ENCODE results near the gene PCNX3. TPM values are rescaled to one million over a fixed set of nuclear protein-coding genes. Genes with fewer than 3 reads are reported as not detected.
A peak's percentile ranks its signal among the peaks of the same experiment; 100 is the strongest.

Gene PCNX3
- total RNA-seq, 1 experiment from 2014 or later: 50.4 TPM

DNA sequence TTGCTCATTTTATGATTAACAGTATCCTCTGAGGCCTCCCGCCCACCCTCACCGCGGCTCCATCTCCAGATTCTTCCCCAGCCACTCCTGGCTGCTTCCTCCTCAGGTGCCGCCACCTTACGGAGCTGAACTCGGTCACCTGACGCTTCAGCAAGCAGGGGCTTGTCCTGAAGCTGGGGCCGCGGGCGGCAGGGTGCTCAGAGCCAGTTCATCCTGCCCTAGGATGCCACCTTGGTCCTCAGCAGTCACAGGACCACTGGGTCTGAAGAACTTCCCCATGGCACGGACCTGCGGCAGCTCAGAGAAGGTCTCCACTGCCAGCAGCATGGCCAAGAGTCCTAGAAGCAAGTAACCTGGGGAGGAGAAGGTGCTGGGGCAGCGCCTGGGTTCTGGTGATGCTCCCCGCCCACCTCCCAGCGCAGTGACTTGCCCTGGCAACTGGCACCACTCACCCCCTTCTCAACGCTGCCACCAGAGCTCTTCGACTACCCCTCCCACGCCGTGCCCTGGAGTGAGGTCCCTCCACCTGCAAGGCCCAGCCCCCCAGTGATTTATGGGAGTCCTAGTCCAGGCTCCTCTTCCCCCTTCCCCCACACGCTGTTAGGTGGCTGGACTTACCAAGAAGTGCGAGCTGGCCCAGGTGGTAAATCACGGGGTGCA is 22.6 kb upstream of the PCNX3 start:
- intact Hi-C loops (cut with micrococcal nuclease): no loop called here
- H2AFZ ChIP-seq (ENCODE audit: low read depth, low read length, poor library complexity, severe bottlenecking): no peak overlapping the region
- H3K9ac ChIP-seq (ENCODE audit: low read length): no peak overlapping the region
- H3K4me1 ChIP-seq (ENCODE audit: control insufficient read depth in 1 of 2, insufficient read depth in 2 of 2, low read length in 2 of 2): peaks cover 20 to 28% of the 10 kb centered on the region in 2 experiments
- ChIA-PET POLR2A (no interaction called here), RAD21 (ENCODE audit: low non-redundant PET in 1 of 2, low total read pairs in 2 of 2, uncharacterized antibody in 2 of 2, unreplicated experiment in 2 of 2) (no interaction called here), CTCF (interaction anchor here (1.1 to 3.5 kb wide), 11 partner anchors 8 to 52 kb away, joined by 3 to 28 read pairs (median 10); partner anchors contain the start of genes EHBP1L1, FAM89B and PCNX3)
- H4K20me1 ChIP-seq (ENCODE audit: insufficient read depth): no peaks in the 10 kb centered on the region
- no TSS peak for BruUV-seq (replicated peaks)
- ATAC-seq (no peak), DNase-seq (ENCODE audit: low read depth, low spot score) (no peak)
- no peaks in the 10 kb centered on the region for H3K27me3 ChIP-seq (ENCODE audit: insufficient read depth, low read length)
- peak overlapping the region; percentile 26; the same call in 1 of the 2 replicates for H3K27ac ChIP-seq (ENCODE audit: low read depth, low read length)
- H3K36me3 ChIP-seq (ENCODE audit: control insufficient read depth in 1 of 2, insufficient read depth in 2 of 2, low read length in 2 of 2): peaks cover 0 to under 1% of the 10 kb centered on the region in 2 experiments; a peak in 1 of 4 replicates
- no peak overlapping the region for H3K4me2 ChIP-seq (ENCODE audit: low read length)
- H3K9me3 ChIP-seq (ENCODE audit: control insufficient read depth in 1 of 2, insufficient read depth in 1 of 2, low read depth in 1 of 2, low read length in 2 of 2): no peaks in the 10 kb centered on the region
- H3K9me2 ChIP-seq (ENCODE audit: insufficient read depth): no peaks in the 10 kb centered on the region
- TF ChIP-seq EGR1 (IDR thresholded peaks at IDR 0.05; ENCODE audit: low read depth) (no peak), FOSL1 (IDR thresholded peaks at IDR 0.05; ENCODE audit: low read depth) (no peak)
- H3K4me3 ChIP-seq (replicated peaks in 1 of 2; ENCODE audit: low read depth in 1 of 2, low read length in 2 of 2): no peak overlapping the region
- H3K79me2 ChIP-seq (ENCODE audit: insufficient read depth, low read length): no peaks in the 10 kb centered on the region

DNA sequence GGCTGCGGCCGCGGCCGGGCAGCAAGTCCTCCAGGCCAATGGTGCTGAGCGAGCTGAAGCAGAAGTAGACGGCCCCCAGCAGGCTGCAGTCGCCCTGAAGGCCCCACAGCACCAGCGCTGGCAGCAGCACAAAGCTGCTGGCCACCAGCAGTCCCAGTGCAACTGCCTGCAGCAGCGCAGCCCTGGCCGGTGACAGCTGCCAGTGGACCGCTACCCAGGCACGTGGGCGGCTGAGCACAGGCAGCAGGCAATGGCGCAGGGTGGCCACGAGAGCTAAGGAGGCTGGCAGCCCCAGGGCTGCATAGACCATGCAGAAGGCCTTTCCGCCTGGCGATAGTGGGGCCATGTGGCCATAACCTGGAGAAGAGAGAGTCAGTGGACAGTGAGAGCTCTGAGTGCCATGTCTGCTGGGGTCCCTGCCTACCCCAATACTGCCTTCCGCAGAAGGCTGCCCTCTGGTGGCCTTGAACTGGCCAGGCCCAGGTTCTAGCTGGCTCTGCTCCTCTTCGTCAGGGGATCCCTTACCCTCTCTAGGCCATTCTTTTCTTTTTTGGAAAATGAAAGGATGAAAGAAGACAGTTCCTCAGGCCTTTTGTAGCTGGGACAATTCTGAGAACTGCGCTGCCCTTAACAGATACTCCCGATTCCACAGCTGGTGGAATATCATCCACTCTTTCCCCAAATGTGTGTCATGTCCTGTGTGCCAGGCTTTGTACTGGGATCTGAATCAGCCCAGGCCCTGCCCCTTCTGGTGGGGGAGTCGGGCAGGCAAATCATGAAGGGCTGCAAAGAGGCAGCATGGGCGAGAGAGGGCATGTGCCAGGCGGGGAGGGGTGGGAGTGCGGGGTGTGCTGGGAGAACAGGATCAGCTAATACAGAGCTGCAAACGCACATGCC is 21.8 kb upstream of the PCNX3 start:
- BruUV-seq (replicated peaks): no TSS peak
- ChIA-PET RAD21 (ENCODE audit: low non-redundant PET in 1 of 2, low total read pairs in 2 of 2, uncharacterized antibody in 2 of 2, unreplicated experiment in 2 of 2) (interaction anchor here (0.7 to 1.0 kb wide), 2 partner anchors 53 kb away, joined by 3 to 5 read pairs; no protein-coding TSS in a partner anchor), POLR2A (interaction anchor here (0.8 to 1.7 kb wide), 4 partner anchors 19 to 58 kb away, joined by 3 to 5 read pairs (median 4); partner anchors contain the start of gene PCNX3), CTCF (interaction anchor here (0.6 to 3.5 kb wide), 15 partner anchors 8 to 69 kb away, joined by 3 to 28 read pairs (median 5); partner anchors contain the start of genes EHBP1L1, FAM89B, PCNX3 and RELA)
- Histone ChIP-seq H3K4me3 (replicated peaks in 1 of 2; ENCODE audit: low read depth in 1 of 2, low read length in 2 of 2) (no peak overlapping the region), H3K9ac (ENCODE audit: low read length) (no peak overlapping the region), H3K4me1 (ENCODE audit: control insufficient read depth in 1 of 2, insufficient read depth in 2 of 2, low read length in 2 of 2) (peaks cover 12 to 20% of the 10 kb centered on the region in 2 experiments), H2AFZ (ENCODE audit: low read depth, low read length, poor library complexity, severe bottlenecking) (no peak overlapping the region), H4K20me1 (ENCODE audit: insufficient read depth) (no peaks in the 10 kb centered on the region), H3K27ac (ENCODE audit: low read depth, low read length) (peak overlapping the region; percentile 26; the same call in 1 of the 2 replicates), H3K79me2 (ENCODE audit: insufficient read depth, low read length) (no peaks in the 10 kb centered on the region), H3K36me3 (ENCODE audit: control insufficient read depth in 1 of 2, insufficient read depth in 2 of 2, low read length in 2 of 2) (peaks cover 0 to 6% of the 10 kb centered on the region in 2 experiments; a peak in 1 of 4 replicates), H3K9me2 (ENCODE audit: insufficient read depth) (no peaks in the 10 kb centered on the region), H3K4me2 (ENCODE audit: low read length) (no peak overlapping the region), H3K27me3 (ENCODE audit: insufficient read depth, low read length) (no peaks in the 10 kb centered on the region), H3K9me3 (ENCODE audit: control insufficient read depth in 1 of 2, insufficient read depth in 1 of 2, low read depth in 1 of 2, low read length in 2 of 2) (no peaks in the 10 kb centered on the region)
- ATAC-seq: peak; percentile 72
- no peak for TF ChIP-seq SIN3A (IDR thresholded peaks at IDR 0.05; ENCODE audit: low read depth)
- TF ChIP-seq RAD21 (IDR thresholded peaks at IDR 0.05; ENCODE audit: low read depth): peak; percentile 53
- TF ChIP-seq, protein P1, sequence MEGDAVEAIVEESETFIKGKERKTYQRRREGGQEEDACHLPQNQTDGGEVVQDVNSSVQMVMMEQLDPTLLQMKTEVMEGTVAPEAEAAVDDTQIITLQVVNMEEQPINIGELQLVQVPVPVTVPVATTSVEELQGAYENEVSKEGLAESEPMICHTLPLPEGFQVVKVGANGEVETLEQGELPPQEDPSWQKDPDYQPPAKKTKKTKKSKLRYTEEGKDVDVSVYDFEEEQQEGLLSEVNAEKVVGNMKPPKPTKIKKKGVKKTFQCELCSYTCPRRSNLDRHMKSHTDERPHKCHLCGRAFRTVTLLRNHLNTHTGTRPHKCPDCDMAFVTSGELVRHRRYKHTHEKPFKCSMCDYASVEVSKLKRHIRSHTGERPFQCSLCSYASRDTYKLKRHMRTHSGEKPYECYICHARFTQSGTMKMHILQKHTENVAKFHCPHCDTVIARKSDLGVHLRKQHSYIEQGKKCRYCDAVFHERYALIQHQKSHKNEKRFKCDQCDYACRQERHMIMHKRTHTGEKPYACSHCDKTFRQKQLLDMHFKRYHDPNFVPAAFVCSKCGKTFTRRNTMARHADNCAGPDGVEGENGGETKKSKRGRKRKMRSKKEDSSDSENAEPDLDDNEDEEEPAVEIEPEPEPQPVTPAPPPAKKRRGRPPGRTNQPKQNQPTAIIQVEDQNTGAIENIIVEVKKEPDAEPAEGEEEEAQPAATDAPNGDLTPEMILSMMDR (IDR thresholded peaks at IDR 0.05 in 2 of 3, conservative IDR thresholded peaks at IDR 0.05 in 1 of 3; ENCODE audit: borderline replicate concordance in 1 of 3, insufficient read depth in 1 of 3, low read depth in 2 of 3, low read length in 2 of 3): peak; percentile 52 to 86 (median 83); a peak in 5 of 6 replicates
- DNase-seq (ENCODE audit: low read depth, low spot score): no peak
- intact Hi-C loops (cut with micrococcal nuclease): no loop called here

Data from HCT116 (cell line).